Loucy (cell line): ENCODE results near the gene PRM1.

Experiments used
- EZH2phosphoT487 ChIP-seq: fragments of 200-600 bp; IDR thresholded peaks from 2 replicates; pipeline ENCODE4 v1.6.1; 2018; ENCODE audit warnings: antibody characterized with exemption, mild to moderate bottlenecking, moderate library complexity, borderline replicate concordance
- TF ChIP-seq, protein P1 (sequence below): fragments of 200-600 bp; sonication (generic); conservative IDR thresholded peaks from 2 replicates; pipeline ENCODE4 v1.5.1; 2014; ENCODE audit warnings: mild to moderate bottlenecking, antibody characterized with exemption, low read length

DNA sequence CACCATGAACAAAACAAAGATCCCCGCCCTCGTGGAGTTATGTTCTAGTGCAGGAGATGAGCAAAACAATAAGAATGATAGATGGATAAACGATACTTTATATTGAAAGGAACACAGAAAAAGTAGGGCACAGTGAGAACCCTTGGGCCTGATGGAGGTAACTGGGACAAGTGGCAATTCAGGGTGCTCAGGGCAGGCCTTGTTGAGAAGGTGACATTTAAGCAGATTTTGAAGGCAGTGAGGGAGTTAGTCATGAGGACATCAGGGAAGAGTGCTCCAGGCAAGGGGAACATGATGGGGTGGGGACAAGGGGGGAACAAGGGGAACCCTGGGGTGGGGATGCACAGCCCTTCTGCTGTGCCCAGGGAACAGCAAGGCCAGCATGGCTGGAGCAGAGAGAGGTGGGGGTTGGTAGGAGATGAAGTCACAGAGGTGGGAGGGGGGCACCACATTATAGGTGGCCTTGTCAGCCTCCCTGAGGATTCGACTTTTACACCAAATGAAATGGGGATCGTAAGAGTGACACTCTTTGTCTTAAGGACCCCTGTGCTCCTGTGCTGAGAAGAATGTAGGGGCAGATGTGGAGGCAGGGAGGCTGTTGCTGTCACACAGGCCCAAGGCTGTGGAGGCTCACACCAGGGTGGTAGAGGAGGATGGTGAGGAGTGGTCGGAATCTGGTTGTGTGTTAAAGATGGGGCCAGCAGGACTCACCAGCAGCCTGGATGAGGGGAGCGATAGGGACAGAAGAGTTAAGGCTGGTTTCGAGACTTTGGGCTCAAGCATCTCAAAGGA lies 9.2 kb upstream of the PRM1 start:
- TF ChIP-seq, protein P1, sequence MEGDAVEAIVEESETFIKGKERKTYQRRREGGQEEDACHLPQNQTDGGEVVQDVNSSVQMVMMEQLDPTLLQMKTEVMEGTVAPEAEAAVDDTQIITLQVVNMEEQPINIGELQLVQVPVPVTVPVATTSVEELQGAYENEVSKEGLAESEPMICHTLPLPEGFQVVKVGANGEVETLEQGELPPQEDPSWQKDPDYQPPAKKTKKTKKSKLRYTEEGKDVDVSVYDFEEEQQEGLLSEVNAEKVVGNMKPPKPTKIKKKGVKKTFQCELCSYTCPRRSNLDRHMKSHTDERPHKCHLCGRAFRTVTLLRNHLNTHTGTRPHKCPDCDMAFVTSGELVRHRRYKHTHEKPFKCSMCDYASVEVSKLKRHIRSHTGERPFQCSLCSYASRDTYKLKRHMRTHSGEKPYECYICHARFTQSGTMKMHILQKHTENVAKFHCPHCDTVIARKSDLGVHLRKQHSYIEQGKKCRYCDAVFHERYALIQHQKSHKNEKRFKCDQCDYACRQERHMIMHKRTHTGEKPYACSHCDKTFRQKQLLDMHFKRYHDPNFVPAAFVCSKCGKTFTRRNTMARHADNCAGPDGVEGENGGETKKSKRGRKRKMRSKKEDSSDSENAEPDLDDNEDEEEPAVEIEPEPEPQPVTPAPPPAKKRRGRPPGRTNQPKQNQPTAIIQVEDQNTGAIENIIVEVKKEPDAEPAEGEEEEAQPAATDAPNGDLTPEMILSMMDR = no peak
- TF ChIP-seq EZH2phosphoT487 = no peak
